ENCODE data around the gene ATE1.
A peak's percentile ranks its signal among the peaks of the same experiment; 100 is the strongest.
"Not testable (repeated sequence)": the region's sequence is repeated elsewhere in the genome, so short reads cannot be mapped to it uniquely, and the experiment has no call there.

ATE1 gene

DNA sequence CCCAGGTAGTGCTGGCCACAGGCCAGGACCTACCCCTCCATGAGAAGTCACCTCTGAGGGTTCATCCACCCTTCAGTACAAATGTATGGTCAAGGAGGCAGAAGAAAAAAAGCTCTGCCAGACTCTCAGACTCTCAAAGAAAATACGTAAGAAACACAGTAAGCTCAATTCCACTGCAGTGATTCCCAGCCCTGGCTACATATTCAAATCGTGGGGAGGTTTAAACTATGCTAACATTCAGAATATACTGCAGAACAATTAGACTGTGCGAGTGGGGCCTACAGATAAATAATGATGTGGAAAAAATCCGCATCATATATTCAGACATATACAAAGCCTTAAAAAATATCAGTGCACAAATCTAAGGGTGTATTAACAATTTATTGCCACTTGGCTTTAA is 162.6 kb downstream of the ATE1 start:
- TF ChIP-seq, protein P1, sequence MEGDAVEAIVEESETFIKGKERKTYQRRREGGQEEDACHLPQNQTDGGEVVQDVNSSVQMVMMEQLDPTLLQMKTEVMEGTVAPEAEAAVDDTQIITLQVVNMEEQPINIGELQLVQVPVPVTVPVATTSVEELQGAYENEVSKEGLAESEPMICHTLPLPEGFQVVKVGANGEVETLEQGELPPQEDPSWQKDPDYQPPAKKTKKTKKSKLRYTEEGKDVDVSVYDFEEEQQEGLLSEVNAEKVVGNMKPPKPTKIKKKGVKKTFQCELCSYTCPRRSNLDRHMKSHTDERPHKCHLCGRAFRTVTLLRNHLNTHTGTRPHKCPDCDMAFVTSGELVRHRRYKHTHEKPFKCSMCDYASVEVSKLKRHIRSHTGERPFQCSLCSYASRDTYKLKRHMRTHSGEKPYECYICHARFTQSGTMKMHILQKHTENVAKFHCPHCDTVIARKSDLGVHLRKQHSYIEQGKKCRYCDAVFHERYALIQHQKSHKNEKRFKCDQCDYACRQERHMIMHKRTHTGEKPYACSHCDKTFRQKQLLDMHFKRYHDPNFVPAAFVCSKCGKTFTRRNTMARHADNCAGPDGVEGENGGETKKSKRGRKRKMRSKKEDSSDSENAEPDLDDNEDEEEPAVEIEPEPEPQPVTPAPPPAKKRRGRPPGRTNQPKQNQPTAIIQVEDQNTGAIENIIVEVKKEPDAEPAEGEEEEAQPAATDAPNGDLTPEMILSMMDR (conservative IDR thresholded peaks at IDR 0.05; ENCODE audit: low read length): no peak
- DNase-seq (ENCODE audit: low read depth): no peak

DNA sequence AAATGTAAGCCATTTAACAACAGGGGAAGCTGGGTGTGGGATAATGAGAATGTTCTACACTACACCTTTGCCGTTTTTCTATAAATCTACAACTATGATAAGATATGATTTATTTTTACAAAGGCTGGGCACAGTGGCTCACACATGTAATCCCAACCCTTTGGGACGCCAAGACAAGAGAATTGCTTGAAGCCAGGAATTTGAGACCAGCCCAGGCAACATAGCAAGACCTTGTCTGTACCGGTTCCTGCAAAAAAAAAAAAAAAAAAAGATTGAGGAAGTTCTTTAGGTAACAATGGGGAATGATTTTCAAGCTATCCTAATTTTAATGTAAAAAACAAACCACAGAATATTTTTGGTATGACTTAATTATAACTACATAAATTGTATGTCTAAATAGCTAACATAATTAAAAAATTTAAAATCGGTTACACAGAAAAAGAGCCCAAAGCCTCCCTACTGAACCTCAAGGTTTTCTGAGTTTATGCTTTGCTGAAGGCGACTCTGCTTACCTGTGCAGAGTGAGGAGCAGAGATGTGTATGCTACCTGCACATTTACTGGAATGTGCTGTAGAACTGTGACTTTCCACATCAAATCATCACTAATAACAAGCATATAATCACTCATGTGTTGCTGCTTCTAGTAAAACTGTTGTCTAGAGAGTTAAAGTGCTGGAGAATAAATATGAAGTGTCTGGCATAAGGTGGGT is 163.4 kb downstream of the ATE1 start:
- TF ChIP-seq, protein P1 (conservative IDR thresholded peaks at IDR 0.05; ENCODE audit: low read length): no peak
- no peak overlapping the region for H3K4me3 ChIP-seq (ENCODE audit: low read length)
- DNase-seq (ENCODE audit: low read depth): no peak

More for the DNA sequence above, 162.6 kb downstream of the ATE1 start:
- no peak overlapping the region for H3K4me3 ChIP-seq (ENCODE audit: low read length)

DNA sequence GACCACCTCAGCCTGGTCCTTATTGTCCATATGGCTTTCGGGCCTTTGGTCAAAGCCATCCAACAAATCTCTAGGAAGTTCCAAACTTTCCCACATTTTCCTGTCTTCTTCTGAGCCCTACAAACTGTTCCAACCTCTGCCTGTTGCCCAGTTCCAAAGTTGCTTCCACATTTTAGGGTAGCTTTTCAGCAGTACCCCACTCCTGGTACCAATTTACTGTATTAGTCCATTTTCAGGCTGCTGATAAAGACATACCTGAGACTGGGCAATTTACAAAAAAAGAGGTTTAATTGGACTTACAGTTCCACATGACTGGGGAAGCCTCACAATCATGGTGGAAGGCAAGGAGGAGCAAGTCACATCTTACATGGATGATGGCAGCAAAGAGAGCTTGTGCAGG is 170.6 kb downstream of the ATE1 start:
- H3K4me3 ChIP-seq (ENCODE audit: low read length): not testable (repeated sequence)

DNA sequence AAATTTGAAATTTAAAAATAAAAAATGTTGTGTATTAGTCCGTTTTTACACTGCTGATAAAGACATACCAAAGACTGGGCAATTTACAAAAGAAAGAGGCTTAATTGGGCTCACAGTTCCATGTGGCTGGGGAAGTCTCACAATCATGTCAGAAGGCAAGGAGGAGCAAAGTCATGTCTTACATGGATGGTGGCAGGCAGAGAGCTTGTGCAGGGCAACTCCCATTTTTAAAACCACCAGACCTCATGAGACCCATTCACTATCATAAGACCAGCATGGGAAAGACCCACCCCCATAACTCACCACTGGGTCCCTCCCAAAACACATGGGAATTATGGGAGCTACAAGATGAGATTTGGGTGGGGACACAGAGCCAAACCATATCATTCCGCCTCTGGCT is 172.3 kb downstream of the ATE1 start:
- not testable (repeated sequence) for DNase-seq (ENCODE audit: low read depth); H3K4me3 ChIP-seq (ENCODE audit: low read length)

More for the DNA sequence above, 170.6 kb downstream of the ATE1 start:
- not testable (repeated sequence) for DNase-seq (ENCODE audit: low read depth)

DNA sequence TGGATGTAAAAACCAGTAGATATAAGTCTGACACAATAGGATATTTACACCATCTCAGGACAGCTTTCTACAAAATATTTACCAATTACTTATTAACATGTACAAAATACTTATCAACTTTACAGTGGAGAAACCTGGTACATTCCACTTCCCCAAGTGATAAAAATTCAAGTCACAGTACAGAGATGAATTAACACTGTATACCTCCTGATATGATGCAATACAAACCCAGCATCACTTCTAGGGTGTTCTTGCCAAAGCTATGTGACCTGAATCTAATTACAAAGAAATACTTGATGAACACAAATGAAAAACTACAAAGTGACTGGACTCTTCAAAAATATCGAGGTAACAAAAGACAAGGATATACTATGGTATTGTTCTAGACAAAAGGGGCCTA is 173.2 kb downstream of the ATE1 start:
- TF ChIP-seq, protein P1 (conservative IDR thresholded peaks at IDR 0.05; ENCODE audit: low read length): no peak
- no peak overlapping the region for H3K4me3 ChIP-seq (ENCODE audit: low read length)
- DNase-seq (ENCODE audit: low read depth): no peak

DNA sequence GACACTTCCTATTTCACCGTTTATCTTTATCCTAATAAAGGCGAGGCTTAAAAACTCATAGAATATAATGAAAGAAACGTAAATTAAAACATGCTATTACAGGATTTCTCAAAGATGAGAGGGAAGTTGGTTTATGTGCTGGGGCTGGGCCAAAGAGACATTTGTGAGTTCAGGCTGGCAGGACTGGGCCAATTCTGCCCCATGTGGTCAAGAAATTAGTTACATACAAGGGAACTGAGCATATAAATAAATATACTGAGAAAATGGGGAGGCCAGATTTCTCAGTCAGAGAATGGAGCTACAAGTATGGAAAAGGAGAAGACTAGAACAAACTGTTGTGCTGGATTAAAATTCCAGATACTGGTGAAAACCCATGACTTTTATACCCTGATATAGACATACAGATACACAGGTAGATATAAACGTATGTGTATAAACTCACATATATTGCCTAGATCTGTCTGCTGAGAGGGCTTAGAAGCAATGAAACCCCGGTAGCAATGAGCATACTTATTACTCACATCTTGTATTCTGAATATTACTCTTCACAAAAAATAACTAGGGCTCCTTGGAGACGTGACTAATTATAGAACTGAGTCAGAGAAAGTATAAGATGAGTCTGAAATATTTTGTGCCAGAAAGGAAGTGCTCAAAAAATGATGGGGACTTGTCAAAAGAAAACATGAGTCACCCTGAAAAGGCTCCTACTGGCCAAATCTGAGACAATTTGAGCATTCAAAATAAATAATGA is 173.9 kb downstream of the ATE1 start:
- no peak overlapping the region for H3K4me3 ChIP-seq (ENCODE audit: low read length)
- TF ChIP-seq, protein P1 (conservative IDR thresholded peaks at IDR 0.05; ENCODE audit: low read length): peak; percentile 43
- DNase-seq (ENCODE audit: low read depth): peak; percentile 76

DNA sequence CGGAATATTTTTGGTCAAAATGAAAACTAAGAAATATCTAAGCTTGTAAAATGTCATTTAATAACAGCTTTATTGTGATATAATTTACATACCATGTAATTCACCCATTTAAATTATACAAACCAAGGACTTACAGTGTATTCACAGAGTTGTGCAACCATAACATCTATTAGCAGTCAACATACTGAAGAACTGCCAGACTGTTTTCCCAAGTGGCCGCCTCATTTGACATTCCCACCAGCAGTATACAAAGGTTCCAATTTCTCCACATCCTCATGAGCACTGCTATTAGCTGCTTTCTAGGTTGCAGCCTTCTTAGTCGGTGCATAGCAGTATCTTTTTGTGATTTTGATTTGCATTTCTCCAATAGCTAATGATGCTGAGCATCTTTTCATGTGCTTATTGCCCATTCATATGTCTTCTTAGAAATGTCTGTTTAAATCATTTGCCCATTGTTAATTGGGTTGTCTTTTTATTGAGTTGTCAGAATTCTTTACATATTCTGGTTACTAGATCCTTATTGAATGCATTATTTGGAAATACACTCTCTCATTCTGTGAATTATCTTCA is 176.6 kb downstream of the ATE1 start:
- H3K4me3 ChIP-seq (ENCODE audit: low read length): no peak overlapping the region
- TF ChIP-seq, protein P1 (conservative IDR thresholded peaks at IDR 0.05; ENCODE audit: low read length): no peak
- no peak for DNase-seq (ENCODE audit: low read depth)

Measured in AG10803 (cell line).